ENCODE measurements around the gene TMEM108.

Gene TMEM108

GRCh38 chr3:133055339-133055738, 17.1 kb downstream of the TMEM108 start:
- DNase-seq = no peak

- no peak for DNase-seq
These were observed 20.1 kb downstream of the TMEM108 start for GRCh38 chr3:133058243-133058642.

- no peak for DNase-seq
These were observed 20.6 kb downstream of the TMEM108 start for GRCh38 chr3:133058831-133059230.

- DNase-seq = no peak
These were observed 27.2 kb downstream of the TMEM108 start for GRCh38 chr3:133065193-133065961.

- no peak for DNase-seq
These were observed 27.8 kb downstream of the TMEM108 start for GRCh38 chr3:133066026-133066425.

GRCh38 chr3:133069556-133070286, 31.5 kb downstream of the TMEM108 start:
- no peak for DNase-seq

- DNase-seq = no peak
These were observed 36.8 kb downstream of the TMEM108 start for GRCh38 chr3:133074977-133075376.

- no peak for DNase-seq
These were observed 39.5 kb downstream of the TMEM108 start for GRCh38 chr3:133077688-133078087.

- no peak for DNase-seq
These were observed 41.4 kb downstream of the TMEM108 start for GRCh38 chr3:133079621-133080020.

GRCh38 chr3:133081016-133081415, 42.8 kb downstream of the TMEM108 start:
- DNase-seq = no peak

- no peak for DNase-seq
These were observed 45.2 kb downstream of the TMEM108 start for GRCh38 chr3:133083395-133083794.

- no peak for DNase-seq
These were observed 51.8 kb downstream of the TMEM108 start for GRCh38 chr3:133089906-133090485.

- DNase-seq = no peak
These were observed 54.5 kb downstream of the TMEM108 start for GRCh38 chr3:133092681-133093080.

- DNase-seq = no peak
These were observed 55.2 kb downstream of the TMEM108 start for GRCh38 chr3:133093366-133093765.

GRCh38 chr3:133096900-133097613, 58.9 kb downstream of the TMEM108 start:
- DNase-seq = no peak

- DNase-seq = no peak
These were observed 65.5 kb downstream of the TMEM108 start for GRCh38 chr3:133103706-133104105.

- DNase-seq = no peak
These were observed 68.0 kb downstream of the TMEM108 start for GRCh38 chr3:133106169-133106568.

- DNase-seq = no peak
These were observed 74.5 kb downstream of the TMEM108 start for GRCh38 chr3:133112666-133113065.

- DNase-seq = no peak
These were observed 75.3 kb downstream of the TMEM108 start for GRCh38 chr3:133113526-133113925.

- DNase-seq = no peak
These were observed 75.9 kb downstream of the TMEM108 start for GRCh38 chr3:133113927-133114597.

- DNase-seq = no peak
These were observed 77.0 kb downstream of the TMEM108 start for GRCh38 chr3:133115176-133115575.

GRCh38 chr3:133117342-133117741, 79.2 kb downstream of the TMEM108 start:
- no peak for DNase-seq

GRCh38 chr3:133119176-133119575, 81.0 kb downstream of the TMEM108 start:
- no peak for DNase-seq

Data from CD4-positive, alpha-beta T cell treated with Interleukin-1 beta for 1 hour (primary cell).